GM21737 (cell line): ENCODE data around the gene ROBO2.

Source experiments
- ATAC-seq: cut with Tn5 transposase; IDR thresholded peaks from one replicate; pipeline ENCODE4 v1.9.1; 2021; ENCODE audit warnings: mild to moderate bottlenecking, moderate library complexity; ENCODE audit not compliant: unreplicated experiment

The ROBO2 gene

DNA sequence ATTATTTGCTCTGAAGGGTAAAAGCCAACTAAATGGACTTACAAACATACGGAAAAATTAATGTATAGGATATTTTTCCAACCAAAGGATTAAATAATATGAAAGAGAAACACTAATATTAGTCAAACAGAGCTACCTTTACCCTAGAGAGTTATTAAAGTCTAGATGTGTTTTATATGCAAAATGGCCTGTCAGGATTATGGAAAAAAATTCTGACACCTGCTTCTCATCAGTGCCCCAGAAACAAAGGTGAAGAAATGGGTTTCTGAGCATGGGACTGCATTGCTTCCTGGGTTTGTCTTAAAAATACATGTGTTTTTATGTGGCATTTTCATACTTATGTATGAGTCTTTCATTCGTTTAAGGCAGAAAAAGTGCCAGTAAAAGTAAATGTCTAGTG is 148.3 kb downstream of the ROBO2 start:
- ATAC-seq: no peak

GRCh38 chr3:77189258-77189657 is 149.4 kb downstream of the ROBO2 start:
- ATAC-seq: no peak

DNA sequence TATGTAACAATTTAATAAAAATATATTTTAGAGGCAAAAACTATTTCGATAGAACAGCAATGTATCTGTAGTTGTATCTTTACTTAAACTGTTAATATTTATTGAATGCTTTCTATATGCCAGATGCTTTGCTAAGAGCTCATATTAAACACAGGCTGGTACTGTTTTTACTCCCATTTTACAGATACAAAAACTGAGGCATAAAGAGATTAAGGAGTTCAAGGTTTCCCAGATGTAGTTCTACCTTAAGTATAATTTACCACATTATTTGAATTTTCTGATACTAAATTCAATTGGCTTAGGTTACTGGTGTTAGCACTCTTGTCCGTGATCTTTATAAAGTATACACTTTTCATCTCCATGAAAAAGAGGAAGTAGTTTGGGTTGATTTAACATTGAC is 149.8 kb downstream of the ROBO2 start:
- no peak for ATAC-seq

GRCh38 chr3:77190374-77190773 is 150.5 kb downstream of the ROBO2 start:
- ATAC-seq: no peak

DNA sequence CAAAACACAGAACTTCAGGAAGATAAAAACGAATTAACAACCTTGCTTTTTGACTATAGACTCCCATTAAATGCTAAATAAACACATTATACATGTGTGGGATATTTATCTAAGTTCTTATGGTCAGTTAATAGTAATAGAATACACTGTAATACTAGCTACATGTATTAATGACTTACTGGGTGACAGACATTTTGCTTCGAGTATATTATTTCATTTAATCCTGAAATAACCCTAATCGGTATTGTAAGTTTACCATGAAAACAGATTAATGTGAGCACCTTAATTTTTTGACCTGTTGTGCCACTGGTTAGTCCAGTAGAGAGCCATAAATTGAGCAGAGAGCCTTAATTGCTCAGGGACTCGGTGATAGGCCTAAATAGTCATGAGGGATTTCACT is 151.1 kb downstream of the ROBO2 start:
- no peak for ATAC-seq

DNA sequence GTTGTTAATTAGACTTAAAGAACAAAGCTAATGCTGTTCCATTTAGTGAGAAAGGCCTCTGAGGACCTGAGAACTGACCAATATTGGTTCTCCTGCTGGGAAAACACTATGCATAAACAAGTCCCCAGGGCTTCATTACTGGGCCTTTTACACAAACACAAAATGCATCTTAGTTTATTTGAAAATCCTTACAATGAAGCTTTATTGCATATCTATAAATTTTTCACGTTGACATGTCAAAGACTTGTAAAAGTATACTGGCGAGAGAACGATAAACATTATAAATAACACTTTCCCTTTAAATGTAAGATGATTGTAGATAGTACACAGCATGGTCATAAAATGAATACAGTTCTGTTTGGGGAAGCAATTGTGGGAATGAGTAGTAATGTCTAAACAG is 151.7 kb downstream of the ROBO2 start:
- no peak for ATAC-seq

- ATAC-seq: no peak
Measured at GRCh38 chr3:77195766-77196545, 156.1 kb downstream of the ROBO2 start.

- no peak for ATAC-seq
Measured at GRCh38 chr3:77197408-77197807, 157.5 kb downstream of the ROBO2 start.

- ATAC-seq: no peak
Measured at GRCh38 chr3:77203851-77204250, 164.0 kb downstream of the ROBO2 start.

- ATAC-seq: no peak
Measured at GRCh38 chr3:77204788-77205187, 164.9 kb downstream of the ROBO2 start.

DNA sequence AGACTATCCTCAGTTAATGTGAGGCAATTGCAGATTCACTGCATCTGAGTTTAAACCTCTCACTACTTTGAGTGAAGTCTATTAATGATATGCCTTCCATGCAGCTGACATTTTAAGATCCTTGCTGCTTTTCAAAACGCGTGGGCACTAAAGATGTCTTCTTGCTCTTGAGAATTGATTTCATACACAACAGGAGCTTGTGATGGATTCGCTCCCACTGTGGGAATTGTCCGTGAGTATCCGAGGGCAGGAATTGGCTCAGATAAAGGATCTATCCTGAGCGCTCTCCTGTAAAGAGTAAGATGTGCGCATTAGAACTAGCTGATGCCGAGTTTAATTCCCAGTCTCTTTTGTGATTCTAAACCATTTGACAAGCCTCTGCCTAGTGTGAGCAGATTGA is 167.9 kb downstream of the ROBO2 start:
- no peak for ATAC-seq

DNA sequence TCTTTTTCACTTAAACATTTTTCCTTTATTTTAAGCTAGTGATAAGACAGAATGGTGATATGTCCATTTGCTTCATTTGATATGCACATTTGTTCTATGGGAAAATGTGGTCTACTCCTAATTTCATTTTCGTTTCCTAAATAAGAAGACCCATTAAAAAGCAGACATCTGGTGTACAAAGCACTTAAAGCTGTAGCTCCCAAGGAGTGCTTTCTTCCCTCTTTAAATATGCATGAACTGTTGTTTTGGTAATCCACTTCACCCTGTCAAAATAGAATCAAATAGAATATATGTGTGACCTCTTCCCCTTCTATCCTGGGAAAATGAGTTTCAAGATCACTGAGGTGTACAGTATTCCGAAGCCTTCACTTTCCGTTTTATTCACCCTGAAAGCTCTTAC is 182.8 kb downstream of the ROBO2 start:
- ATAC-seq: no peak

GRCh38 chr3:77227567-77227966 is 187.7 kb downstream of the ROBO2 start:
- ATAC-seq: no peak

DNA sequence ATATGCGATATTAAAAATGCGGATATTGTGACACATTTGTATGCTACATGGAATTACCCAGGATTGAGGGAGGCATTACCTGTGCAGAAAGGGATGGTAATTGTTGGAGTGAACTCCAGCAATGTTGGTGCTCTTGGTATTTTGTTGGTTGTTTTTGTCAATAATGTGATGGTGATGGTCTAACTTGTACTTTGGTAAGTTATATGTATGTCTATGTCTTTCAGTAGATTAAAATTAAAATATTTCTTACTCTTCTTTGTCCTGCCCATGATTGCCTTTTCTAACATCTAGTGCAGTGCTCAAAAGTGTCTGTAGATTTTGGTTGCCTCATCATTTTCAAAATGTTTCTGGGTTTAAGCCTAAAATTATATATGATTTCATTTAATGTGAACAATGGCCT is 192.7 kb downstream of the ROBO2 start:
- no peak for ATAC-seq

DNA sequence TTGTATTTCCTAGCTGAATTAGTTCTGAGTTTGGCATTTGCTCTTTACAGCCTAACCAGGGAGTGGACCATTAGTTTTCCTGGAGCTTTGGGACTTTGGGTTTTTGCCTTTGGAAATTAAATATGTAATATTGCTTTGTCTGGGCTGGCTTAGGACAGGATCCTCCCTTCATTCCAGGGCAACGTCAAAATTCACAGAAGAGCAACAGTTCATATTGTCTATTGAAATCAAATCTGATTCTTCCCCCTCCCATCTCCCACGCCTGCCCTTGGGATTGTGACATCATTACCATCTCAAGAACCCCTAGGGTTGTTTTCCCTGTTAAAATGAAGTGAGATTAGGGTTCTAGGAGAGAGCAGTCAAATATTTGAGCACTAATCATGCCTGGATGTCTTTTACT is 194.1 kb downstream of the ROBO2 start:
- ATAC-seq: no peak

- ATAC-seq: no peak
Measured at GRCh38 chr3:77236118-77236517, 196.2 kb downstream of the ROBO2 start.

DNA sequence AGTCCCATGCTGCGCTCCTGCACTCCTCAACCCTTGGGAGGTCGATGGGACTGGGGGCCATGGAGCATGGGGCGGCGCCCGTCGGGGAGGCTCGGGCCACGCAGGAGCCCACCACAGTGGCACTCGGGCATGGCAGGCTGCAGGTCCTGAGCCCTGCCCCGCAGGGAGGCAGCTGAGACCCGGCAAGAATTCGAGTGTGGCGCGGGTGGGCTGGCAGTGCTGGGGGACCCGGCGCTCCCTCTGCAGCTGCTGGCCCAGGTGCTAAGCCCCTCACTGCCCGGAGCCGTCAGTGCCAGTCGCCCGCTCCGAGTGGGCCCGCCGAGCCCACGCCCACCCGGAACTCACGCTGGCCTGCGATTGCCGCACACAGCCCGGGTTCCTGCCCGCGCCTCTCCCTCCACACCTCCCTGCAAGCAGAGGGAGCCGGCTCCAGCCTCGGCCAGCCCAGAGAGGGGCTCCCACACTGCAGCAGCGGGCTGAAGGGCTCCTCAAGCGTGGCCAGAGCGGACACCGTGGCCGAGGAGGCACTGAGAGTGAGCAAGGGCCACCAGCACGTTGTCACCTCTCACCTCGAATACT is 200.3 kb downstream of the ROBO2 start:
- ATAC-seq: no peak

GRCh38 chr3:77242371-77242770 is 202.5 kb downstream of the ROBO2 start:
- ATAC-seq: no peak

DNA sequence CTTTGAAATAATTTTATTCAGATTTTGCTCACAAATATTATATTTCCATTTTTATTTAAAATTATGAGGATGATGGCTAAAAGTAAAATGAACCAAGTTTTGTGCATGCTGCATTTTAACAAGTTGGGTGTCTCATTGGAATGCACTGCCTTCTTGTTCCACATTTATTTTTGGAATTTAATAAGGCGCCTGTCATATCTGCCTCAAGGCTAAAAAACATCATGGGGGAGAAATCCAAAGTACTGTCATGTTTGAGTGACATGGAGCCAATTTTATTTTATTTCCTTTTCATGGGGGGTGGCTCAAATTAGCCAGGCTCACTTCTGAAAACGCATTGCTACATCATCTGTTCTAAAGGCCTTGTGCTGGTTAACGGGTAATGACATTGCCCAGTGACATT is 205.1 kb downstream of the ROBO2 start:
- no peak for ATAC-seq

GRCh38 chr3:77247061-77247460 is 207.2 kb downstream of the ROBO2 start:
- no peak for ATAC-seq

GRCh38 chr3:77247817-77248216 is 207.9 kb downstream of the ROBO2 start:
- ATAC-seq: no peak

DNA sequence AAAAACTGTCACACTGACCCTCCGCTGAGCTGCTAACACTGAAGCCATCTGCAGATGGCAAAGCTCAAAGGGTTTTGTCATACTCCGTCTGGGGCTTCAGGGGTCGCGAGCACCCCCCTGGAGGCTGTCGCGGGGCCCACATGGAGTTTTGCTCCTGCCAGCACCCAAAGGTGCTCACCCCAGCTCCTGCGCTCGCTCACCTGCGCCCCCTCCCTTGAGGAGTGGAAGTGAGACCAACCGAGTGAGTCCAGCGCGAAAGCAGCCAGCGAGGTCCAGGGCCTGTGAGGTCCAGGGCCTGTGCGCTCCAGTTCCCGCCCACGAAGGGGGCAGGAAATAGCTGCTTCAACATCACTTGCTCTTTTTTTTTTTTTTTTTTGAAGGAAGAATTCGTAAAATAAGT is 208.5 kb downstream of the ROBO2 start:
- no peak for ATAC-seq

DNA sequence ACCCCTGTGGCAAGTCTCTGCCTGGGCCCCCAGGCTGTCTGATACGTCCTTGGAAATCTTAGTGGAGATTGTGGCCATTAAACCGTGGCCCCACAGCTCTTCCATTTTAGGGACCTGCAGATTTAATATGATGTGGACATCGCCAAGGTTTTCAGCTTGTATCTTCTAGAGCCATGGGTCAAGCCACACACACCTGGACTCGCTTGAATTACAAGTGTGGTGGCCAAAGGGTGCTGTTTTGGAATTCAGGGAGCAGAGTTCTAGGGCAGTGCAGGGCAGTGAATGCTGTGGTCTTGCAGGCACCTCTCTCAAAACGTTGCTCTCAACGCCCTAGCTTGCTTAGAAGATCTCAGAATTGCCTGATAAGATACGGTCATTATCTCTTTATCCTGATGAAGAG is 211.2 kb downstream of the ROBO2 start:
- no peak for ATAC-seq
